GM12892 (cell line): ENCODE measurements around the gene INTS11.

Source experiments
- POLR2AphosphoS5 ChIP-seq: IDR thresholded peaks from 2 replicates; pipeline ENCODE4 v1.6.1; 2011; ENCODE audit warnings: low read depth, low read length, control low read depth
- TAF1 ChIP-seq: IDR thresholded peaks from 2 replicates; pipeline ENCODE4 v1.6.1; 2011; ENCODE audit warnings: low read depth, mild to moderate bottlenecking, control low read depth, low read length, borderline replicate concordance

GRCh38 chr1:1294250-1294890, 30.1 kb downstream of the INTS11 start:
- TF ChIP-seq TAF1 (no peak), POLR2AphosphoS5 (no peak)
